GM12878 (cell line): Measurements from ENCODE around the gene TRAPPC4. TPM values are rescaled to one million over a fixed set of nuclear protein-coding genes. Genes with fewer than 3 reads are reported as not detected.

Experiments
- HCFC1 ChIP-seq: fragments of 150-350 bp; IDR thresholded peaks from 2 replicates; pipeline ENCODE4 v1.6.1; 2014; ENCODE audit warnings: low read length
- IKZF1 ChIP-seq: fragments of 450-650 bp; conservative IDR thresholded peaks from 2 replicates; pipeline ENCODE4 v1.6.1; 2017; ENCODE audit warnings: antibody characterized with exemption, mild to moderate bottlenecking
- LARP7 ChIP-seq: fragments of 450-650 bp; IDR thresholded peaks from 2 replicates; pipeline ENCODE4 v1.6.1; 2017; ENCODE audit warnings: mild to moderate bottlenecking
- MEF2A ChIP-seq: IDR thresholded peaks from 2 replicates; pipeline ENCODE4 v1.6.1; 2011; ENCODE audit warnings: low read depth, mild to moderate bottlenecking, low read length, moderate library complexity; ENCODE audit not compliant: insufficient read depth
- MEF2B ChIP-seq: fragments of 450-650 bp; IDR thresholded peaks from 2 replicates; pipeline ENCODE4 v1.6.1; 2018; ENCODE audit warnings: mild to moderate bottlenecking, moderate library complexity; ENCODE audit not compliant: partially characterized antibody, poor library complexity, severe bottlenecking
- MTA2 ChIP-seq: fragments of 450-650 bp; IDR thresholded peaks from 2 replicates; pipeline ENCODE4 v1.6.1; 2016; ENCODE audit warnings: low read depth, mild to moderate bottlenecking, moderate library complexity
- MXI1 ChIP-seq: fragments of 150-350 bp; IDR thresholded peaks from 2 replicates; pipeline ENCODE4 v1.6.1; 2011; ENCODE audit warnings: low read depth, mild to moderate bottlenecking, inconsistent platforms, low read length, improper control_type of control experiment
- NBN ChIP-seq: fragments of 450-650 bp; IDR thresholded peaks from 2 replicates; pipeline ENCODE4 v1.6.1; 2016
- NR2F1 ChIP-seq: fragments of 450-650 bp; conservative IDR thresholded peaks from 2 replicates; pipeline ENCODE4 v1.6.1; 2017; ENCODE audit warnings: mild to moderate bottlenecking
- NRF1 ChIP-seq: conservative IDR thresholded peaks from 2 replicates; pipeline ENCODE4 v1.6.1; 2011; ENCODE audit warnings: mild to moderate bottlenecking, low read depth, low read length, improper control_type of control experiment
- PAX5 ChIP-seq: IDR thresholded peaks from 2 replicates; pipeline ENCODE4 v1.6.1; 2011; ENCODE audit warnings: low read depth, low read length, borderline replicate concordance
- PML ChIP-seq: IDR thresholded peaks from 2 replicates; pipeline ENCODE4 v1.6.1; 2012; ENCODE audit warnings: low read length, inconsistent platforms
- POLR2A ChIP-seq: IDR thresholded peaks from 2 replicates; pipeline ENCODE4 v1.6.1; 2011; ENCODE audit warnings: low read depth, mild to moderate bottlenecking, low read length
- POLR2AphosphoS5 ChIP-seq: IDR thresholded peaks from 2 replicates; pipeline ENCODE4 v1.6.1; 2011; ENCODE audit warnings: mild to moderate bottlenecking, low read length, inconsistent platforms
- RAD21 ChIP-seq: IDR thresholded peaks from 2 replicates; pipeline ENCODE4 v1.6.1; 2011; ENCODE audit warnings: mild to moderate bottlenecking, low read depth, low read length, moderate library complexity; ENCODE audit not compliant: insufficient read depth
- SIN3A ChIP-seq: IDR thresholded peaks from 2 replicates; pipeline ENCODE4 v1.6.1; 2012; ENCODE audit warnings: low read depth, low read length, improper control_type of control experiment
- STAT1 ChIP-seq: fragments of 450-650 bp; conservative IDR thresholded peaks from 2 replicates; pipeline ENCODE4 v1.6.1; 2014; ENCODE audit warnings: antibody characterized with exemption, mild to moderate bottlenecking
- YY1 ChIP-seq: IDR thresholded peaks from 2 replicates; pipeline ENCODE4 v1.6.1; 2011; ENCODE audit warnings: low read depth, mild to moderate bottlenecking, low read length
- polyA plus RNA-seq, 11 experiments: library from polyadenylated mRNA; depleted of rRNA in 4 of 11; unstranded in 6 of 11; stranded (reverse) in 5 of 11; fragments of >200 nt; fragmentation: Nextera tagmentation in 4 of 11; fragmentation: Illumina TruSeq in 1 of 11; extraction: Ambion mirVana in 4 of 11; extraction: Trizol in 1 of 11; gene quantifications; 1 replicate in 1 of 11; 2 replicates in 10 of 11; pipeline versions ENCODE4 v1.2.1 to v1.2.3, GENCODE V29; 2011 to 2016; ENCODE audit warnings: inconsistent platforms in 2 of 11, missing spikeins in 2 of 11, low read depth in 1 of 11
- total RNA-seq, 4 experiments: library from RNA; depleted of rRNA in 3 of 4; stranded (reverse); fragments of >200 nt in 3 of 4; fragmentation: Illumina TruSeq in 1 of 4; extraction: Trizol in 1 of 4; gene quantifications; 2 replicates each; pipeline versions ENCODE4 v1.2.1 to v1.2.3, GENCODE V29; 2013 to 2021
- TF ChIP-seq, protein P1 (sequence below): fragments of 450-650 bp; IDR thresholded peaks from 2 replicates; pipeline ENCODE4 v1.6.1; 2017; ENCODE audit warnings: mild to moderate bottlenecking, moderate library complexity
- TF ChIP-seq, protein P2 (sequence below): fragments of 450-650 bp; IDR thresholded peaks from 2 replicates; pipeline ENCODE4 v1.6.1; 2017; ENCODE audit warnings: antibody characterized with exemption, mild to moderate bottlenecking, moderate library complexity
- TF ChIP-seq, protein P3 (sequence below): IDR thresholded peaks from 2 replicates; pipeline ENCODE4 v1.6.1; 2011; ENCODE audit warnings: borderline replicate concordance, low read depth, mild to moderate bottlenecking, moderate library complexity, mixed read lengths, low read length; ENCODE audit not compliant: insufficient read depth; ENCODE audit errors: extremely low read length
- TF ChIP-seq, protein P4 (sequence below): IDR thresholded peaks from 2 replicates; pipeline ENCODE4 v1.6.1; 2011; ENCODE audit warnings: borderline replicate concordance, low read depth, mild to moderate bottlenecking, moderate library complexity, low read length; ENCODE audit not compliant: insufficient read depth, poor library complexity, severe bottlenecking

The TRAPPC4 gene
- total and polyA plus RNA-seq, 10 of the 15 experiments (the other 5 are each of a cell fraction or from before 2014, with no cell fraction given): 61.6 to 231 (median 98.8) TPM

DNA sequence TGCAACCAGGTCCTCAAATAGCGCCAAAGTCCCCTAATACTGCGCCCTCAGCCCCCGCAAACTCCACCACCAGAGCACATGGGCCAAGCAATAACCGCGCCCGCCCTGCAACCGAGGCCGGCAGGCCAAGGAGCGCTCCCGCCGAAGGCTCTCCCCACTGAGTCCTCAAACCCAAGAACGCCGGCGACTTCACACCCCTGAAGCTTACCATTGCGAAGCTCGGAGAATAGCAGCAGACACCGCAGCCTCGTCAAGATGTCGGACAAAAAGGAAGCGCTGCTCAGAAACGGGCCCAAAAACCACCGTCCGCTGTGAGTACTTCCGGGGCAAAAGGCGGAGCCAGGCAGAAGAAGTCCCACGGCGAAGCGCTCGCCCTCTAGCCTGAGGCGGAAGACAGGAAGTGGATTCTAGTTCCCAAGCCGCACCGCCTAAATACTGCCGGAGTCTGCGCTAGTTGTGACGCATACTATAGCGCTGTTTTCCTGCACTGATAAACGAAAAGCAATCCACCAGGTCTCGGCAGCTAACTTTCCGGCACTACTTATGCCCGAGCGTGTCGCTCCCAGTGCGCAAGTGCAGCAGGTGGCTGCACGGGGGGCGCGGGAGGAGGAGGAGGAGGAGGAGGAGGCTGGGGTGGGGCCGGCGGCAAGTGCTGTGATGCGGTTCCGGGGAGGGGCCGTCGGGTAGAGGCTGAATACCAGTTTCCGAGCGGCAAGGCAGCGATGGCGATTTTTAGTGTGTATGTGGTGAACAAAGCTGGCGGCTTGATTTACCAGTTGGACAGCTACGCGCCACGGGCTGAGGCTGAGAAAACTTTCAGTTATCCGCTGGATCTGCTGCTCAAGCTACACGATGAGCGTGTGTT lies at the start of gene TRAPPC4, which contains the start of gene RPS25 (continued):
- TF ChIP-seq, protein P1, sequence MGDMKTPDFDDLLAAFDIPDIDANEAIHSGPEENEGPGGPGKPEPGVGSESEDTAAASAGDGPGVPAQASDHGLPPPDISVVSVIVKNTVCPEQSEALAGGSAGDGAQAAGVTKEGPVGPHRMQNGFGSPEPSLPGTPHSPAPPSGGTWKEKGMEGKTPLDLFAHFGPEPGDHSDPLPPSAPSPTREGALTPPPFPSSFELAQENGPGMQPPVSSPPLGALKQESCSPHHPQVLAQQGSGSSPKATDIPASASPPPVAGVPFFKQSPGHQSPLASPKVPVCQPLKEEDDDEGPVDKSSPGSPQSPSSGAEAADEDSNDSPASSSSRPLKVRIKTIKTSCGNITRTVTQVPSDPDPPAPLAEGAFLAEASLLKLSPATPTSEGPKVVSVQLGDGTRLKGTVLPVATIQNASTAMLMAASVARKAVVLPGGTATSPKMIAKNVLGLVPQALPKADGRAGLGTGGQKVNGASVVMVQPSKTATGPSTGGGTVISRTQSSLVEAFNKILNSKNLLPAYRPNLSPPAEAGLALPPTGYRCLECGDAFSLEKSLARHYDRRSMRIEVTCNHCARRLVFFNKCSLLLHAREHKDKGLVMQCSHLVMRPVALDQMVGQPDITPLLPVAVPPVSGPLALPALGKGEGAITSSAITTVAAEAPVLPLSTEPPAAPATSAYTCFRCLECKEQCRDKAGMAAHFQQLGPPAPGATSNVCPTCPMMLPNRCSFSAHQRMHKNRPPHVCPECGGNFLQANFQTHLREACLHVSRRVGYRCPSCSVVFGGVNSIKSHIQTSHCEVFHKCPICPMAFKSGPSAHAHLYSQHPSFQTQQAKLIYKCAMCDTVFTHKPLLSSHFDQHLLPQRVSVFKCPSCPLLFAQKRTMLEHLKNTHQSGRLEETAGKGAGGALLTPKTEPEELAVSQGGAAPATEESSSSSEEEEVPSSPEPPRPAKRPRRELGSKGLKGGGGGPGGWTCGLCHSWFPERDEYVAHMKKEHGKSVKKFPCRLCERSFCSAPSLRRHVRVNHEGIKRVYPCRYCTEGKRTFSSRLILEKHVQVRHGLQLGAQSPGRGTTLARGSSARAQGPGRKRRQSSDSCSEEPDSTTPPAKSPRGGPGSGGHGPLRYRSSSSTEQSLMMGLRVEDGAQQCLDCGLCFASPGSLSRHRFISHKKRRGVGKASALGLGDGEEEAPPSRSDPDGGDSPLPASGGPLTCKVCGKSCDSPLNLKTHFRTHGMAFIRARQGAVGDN: peak; percentile 69
- TF ChIP-seq POLR2AphosphoS5 (peak; percentile 98), PML (peak; percentile 97), MEF2B (no peak), YY1 (peak; percentile 95), MTA2 (peak; percentile 94), SIN3A (no peak; the same call in 1 of the 2 replicates), NRF1 (peak; percentile 47), RAD21 (no peak), MXI1 (peak; percentile 84), STAT1 (peak; percentile 90; the same call in 1 of the 2 replicates), MEF2A (0 out of 2 replicates have a peak, but pooled peaks have one; percentile 32), NR2F1 (0 out of 2 replicates have a peak, but pooled peaks have one; percentile 39), LARP7 (no peak; the same call in 1 of the 2 replicates), NBN (peak; percentile 69), PAX5 (peak; percentile 18; the same call in 1 of the 2 replicates), IKZF1 (peak; percentile 86), HCFC1 (peak; percentile 79), POLR2A (peak; percentile 95)
- TF ChIP-seq, protein P2, sequence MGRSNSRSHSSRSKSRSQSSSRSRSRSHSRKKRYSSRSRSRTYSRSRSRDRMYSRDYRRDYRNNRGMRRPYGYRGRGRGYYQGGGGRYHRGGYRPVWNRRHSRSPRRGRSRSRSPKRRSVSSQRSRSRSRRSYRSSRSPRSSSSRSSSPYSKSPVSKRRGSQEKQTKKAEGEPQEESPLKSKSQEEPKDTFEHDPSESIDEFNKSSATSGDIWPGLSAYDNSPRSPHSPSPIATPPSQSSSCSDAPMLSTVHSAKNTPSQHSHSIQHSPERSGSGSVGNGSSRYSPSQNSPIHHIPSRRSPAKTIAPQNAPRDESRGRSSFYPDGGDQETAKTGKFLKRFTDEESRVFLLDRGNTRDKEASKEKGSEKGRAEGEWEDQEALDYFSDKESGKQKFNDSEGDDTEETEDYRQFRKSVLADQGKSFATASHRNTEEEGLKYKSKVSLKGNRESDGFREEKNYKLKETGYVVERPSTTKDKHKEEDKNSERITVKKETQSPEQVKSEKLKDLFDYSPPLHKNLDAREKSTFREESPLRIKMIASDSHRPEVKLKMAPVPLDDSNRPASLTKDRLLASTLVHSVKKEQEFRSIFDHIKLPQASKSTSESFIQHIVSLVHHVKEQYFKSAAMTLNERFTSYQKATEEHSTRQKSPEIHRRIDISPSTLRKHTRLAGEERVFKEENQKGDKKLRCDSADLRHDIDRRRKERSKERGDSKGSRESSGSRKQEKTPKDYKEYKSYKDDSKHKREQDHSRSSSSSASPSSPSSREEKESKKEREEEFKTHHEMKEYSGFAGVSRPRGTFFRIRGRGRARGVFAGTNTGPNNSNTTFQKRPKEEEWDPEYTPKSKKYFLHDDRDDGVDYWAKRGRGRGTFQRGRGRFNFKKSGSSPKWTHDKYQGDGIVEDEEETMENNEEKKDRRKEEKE: no peak
- TF ChIP-seq, protein P3, sequence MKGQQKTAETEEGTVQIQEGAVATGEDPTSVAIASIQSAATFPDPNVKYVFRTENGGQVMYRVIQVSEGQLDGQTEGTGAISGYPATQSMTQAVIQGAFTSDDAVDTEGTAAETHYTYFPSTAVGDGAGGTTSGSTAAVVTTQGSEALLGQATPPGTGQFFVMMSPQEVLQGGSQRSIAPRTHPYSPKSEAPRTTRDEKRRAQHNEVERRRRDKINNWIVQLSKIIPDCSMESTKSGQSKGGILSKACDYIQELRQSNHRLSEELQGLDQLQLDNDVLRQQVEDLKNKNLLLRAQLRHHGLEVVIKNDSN: no peak
- TF ChIP-seq, protein P4, sequence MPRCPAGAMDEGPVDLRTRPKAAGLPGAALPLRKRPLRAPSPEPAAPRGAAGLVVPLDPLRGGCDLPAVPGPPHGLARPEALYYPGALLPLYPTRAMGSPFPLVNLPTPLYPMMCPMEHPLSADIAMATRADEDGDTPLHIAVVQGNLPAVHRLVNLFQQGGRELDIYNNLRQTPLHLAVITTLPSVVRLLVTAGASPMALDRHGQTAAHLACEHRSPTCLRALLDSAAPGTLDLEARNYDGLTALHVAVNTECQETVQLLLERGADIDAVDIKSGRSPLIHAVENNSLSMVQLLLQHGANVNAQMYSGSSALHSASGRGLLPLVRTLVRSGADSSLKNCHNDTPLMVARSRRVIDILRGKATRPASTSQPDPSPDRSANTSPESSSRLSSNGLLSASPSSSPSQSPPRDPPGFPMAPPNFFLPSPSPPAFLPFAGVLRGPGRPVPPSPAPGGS: no peak
